ENCODE measurements around the gene FAM89B.
"Not testable (repeated sequence)": the region's sequence is repeated elsewhere in the genome, so short reads cannot be mapped to it uniquely, and the experiment has no call there.

The FAM89B gene

DNA sequence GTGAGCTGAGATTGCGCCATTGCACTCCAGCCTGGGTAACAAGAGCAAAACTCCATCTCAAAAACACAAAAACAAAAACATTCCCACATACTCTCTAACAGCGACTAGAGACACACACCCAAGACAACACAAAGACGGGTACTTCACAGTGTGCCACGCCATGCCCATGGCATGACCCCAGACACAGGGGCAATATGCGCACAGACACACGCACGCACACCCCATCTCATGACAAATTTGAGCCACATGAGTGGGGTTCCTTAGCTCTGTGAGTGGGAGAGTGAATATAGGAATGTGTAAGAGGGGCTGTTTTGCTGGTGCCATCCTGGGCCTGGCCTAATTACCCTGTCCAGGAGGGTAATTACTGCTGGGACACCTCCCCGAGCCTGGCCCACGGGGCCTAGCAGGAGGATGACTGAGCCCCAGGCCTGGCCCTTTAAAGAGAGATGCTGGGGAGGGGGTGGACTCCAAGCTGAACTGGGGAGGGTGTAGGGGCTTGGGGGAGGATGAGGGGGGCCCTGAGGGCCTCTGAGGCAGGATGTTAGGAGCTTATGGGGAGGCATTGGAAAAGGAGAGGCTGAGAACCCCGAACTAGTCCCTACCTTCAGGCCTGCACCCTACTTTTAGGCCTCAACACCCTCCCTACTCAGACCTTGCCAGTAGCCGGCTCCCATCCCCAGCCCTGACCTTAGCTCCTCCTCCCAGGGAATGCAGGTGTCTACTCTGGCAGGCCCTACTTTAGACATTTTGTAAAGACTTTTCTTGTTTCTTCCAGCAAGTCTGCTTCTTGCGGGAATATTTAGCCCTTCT lies 15.7 kb upstream of the FAM89B start:
- DNase-seq (ENCODE audit: insufficient read length, low spot score) (no peak), FAIRE-seq (no peak)

DNA sequence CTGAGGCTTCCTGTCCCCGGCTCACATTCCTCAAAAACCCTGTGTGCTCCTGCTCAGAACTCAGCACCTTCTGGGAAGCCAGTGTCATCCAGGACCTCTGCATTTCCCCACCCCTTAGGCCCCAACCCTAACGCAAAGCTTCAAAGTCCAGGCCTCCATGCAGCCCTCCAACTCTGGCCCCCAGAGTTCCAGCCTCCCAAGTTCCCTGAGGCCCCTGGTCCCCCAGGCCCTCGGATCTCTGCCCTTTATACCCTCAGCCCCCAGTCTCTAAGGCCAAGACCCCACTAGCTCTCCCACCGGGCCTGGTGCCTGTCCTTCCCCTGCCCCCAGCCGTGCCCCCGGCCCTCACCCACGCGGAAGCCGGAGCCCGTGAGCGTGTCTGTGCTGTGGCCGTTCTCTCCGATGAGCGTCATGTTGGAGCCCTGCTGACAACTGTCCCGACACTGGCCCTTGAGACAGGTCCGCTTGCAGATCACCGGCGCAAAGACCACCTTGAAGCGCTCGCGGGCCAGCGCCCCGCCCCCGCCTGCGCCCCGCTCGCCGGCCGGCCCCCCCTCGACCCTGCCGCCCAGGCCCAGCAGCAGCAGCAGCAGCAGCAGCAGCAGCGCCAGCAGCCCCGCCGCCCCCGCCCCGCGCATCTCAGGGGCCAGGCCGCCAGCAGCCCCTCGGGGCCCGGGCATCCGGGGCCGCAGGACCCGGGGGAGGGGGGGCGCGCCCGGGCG lies 14.9 kb upstream of the FAM89B start:
- DNase-seq (ENCODE audit: insufficient read length, low spot score), result no peak
- FAIRE-seq, result no peak

DNA sequence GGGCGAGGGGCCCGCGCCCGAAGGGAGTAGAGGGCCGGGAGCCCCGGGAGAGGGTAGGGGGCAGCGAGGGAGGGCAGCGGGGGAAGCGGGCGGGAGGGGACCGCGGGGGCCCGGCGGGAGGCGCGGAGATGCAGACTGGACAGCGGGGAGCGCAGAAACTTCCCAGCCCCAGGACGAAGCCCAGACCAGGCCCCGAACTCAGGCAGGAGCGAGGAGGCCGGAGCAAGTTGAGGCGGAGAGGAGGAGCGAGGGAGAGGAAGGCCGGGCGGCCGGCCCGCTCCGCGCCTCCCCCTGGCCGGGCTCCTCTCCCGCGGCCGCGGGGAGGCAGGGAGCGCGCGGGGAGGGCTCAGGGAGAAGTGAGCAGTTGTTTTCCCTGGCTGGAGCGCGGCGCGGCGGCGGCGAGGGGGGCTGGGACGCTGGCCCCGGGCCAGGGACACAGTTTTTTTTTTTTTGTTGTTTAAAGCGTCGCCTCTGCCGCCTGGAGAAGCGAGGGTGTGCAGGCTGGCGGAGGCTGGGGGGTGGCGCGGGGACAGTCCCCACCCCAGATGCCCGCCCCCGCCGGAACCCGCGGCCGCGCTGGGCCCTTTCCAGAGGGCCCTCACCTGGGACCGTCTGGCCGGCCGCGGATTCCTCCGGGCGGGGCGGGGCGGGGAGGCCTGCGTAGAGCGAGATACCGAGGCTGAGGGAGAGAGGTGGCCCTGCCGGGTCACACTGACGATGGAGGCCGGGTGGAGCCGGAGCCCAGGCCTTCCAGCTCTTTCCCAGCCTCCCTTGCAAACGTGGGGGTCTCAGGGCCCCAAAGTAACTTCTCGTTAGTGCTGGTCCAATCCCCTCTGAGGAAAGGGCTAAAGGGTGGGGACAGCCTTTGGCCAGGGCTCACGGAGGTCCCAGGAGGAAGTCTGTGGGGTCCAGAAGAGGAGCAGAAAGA lies 14.1 kb upstream of the FAM89B start, which contains the start of gene LTBP3:
Gene LTBP3, minus strand, starts transcription at position 358 of the 928 bp plus-strand sequence. CDS start 400 bp downstream, outside the sequence.
- FAIRE-seq, result no peak
- peak; percentile 72 for DNase-seq (ENCODE audit: insufficient read length, low spot score)

DNA sequence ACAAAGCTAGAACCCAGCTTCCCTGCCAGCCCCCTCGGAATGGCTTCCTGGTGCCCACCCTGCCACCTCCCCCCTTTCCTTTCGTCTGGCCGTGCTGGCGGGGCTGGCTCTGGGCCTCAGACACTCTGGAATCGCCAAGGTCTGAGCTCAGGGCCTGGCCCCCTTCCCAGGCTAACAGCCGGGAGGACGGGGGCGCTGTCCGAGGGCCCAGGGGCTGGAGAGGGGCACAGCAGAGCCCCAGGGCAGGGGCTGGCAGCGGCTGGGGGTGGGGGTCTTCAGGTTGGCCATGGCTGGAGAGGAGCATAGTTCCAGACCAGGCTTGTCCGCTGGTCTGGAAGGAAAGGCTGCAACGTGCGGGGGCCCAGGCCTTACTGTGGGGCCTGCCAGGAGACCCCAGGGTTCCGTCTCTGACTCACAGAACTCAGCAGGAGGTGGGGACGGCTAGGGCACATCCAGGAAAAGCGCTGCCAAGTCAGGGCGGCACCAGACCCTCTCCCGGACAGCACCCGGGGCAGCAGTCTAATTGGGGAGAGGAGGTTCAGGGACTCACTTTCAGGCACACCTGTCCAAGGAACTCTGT lies 13.3 kb upstream of the FAM89B start:
- FAIRE-seq, result no peak
- no peak for DNase-seq (ENCODE audit: insufficient read length, low spot score)

DNA sequence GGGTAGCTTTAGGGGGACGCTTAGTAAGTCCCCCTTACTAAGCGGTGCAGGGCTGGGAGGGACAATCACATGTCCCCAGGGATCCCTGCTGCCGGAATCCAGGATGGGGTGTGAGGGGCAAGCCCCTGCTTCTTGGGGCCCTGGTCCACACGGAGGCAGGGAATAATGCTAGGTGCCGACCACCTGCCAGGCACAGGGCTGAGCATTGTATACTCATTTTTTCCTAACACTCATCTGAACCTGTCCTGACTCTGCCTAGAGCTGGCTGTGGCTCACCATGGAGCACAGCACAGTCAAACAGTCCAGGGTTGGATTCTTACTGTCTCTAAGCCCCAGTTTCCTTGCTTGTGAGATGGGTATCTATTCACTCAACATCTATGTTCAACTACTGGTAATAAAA lies 12.8 kb upstream of the FAM89B start:
- no peak for FAIRE-seq

DNA sequence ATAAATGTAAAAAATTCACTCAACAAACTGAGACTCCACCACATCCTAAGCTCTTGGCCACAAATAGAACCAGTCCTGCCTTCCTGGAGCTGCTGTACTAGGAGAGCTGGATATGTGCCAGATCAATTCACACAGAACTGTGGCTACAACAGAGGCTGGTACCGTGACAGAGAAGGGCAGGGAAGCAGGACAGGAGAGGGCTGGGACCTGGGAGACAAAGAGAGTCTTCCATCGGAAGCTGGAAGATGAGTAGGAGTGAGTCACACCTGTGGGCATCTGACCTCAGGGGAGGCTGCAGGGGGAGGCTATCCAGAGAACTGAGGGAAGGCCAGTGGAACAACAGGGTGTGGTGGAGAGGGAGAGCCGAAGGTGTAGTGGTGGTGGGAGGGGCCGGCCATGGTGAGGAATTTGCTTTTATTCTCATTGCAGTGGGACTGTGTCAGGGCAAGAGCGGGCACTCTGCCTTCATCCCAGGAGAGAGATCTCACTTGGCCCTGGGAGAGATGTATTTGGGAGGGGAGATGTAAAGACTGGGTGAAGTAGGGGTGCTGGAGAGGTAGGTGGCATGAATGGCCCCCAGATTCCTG lies 12.3 kb upstream of the FAM89B start:
- FAIRE-seq, result no peak
- DNase-seq (ENCODE audit: insufficient read length, low spot score), result no peak

More for the DNA sequence above, 12.8 kb upstream of the FAM89B start:
- DNase-seq (ENCODE audit: insufficient read length, low spot score), result no peak

DNA sequence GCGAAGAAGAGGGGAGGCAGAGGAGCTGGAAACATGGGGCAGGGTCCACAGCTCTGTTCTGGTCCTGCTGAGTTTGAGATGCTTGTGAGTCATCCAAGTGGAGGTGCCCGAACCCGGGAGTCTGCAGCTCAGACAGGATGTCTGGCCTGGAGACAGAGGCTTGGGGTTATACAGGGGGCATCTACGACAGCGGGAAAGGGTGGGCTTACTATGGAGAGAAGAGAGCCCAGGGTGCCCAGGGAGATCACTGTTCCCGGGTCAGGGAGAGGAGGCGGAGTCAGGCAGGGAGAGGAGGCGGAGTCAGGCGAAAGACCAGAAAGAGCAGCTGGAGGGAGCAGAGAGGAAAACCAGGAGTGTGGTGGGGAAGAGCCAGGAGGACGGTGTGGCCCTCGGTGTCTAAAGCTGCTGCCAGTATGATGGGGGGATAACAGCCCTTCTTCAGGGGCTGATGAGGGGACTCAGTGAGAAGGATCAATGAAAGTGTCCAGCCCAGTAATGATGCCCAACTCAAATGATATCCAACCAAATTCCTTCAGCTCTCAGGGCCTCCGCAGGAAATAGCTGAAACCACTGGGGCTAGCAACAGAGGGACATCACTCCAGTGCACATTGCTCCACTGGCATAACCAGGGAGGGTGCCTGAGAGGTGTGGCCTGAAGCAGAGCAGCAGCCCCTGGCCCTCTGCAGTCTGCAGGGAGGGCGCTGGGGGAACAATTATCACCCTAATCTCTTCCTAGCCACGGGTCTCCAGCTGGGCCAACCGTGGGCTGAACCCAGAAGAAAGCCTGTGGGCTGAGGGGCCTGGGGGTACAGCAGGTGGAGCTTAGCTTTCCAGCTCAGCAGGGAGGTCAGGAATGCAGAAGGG lies 11.6 kb upstream of the FAM89B start:
- DNase-seq (ENCODE audit: insufficient read length, low spot score) (no peak), FAIRE-seq (no peak)

DNA sequence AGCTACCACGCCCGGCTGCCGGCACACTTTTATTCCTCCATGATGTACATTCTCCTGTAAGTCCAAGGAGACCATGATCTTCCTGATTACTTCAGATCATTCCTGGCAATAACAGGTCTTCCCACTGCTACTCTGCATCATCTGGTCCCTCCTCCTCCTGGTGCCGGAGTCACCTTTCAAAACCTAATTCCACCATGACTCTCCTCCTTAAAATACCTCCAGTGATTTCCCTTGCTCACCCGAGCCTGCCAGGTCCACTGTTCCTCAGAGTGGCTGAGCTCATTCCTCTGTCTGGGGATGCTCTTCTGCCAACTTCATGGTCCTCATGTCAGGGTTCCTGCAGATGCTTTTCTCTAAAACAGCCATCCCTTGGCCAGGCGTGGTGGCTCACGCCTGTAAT lies 10.3 kb upstream of the FAM89B start:
- FAIRE-seq (no peak), DNase-seq (ENCODE audit: insufficient read length, low spot score) (no peak)

DNA sequence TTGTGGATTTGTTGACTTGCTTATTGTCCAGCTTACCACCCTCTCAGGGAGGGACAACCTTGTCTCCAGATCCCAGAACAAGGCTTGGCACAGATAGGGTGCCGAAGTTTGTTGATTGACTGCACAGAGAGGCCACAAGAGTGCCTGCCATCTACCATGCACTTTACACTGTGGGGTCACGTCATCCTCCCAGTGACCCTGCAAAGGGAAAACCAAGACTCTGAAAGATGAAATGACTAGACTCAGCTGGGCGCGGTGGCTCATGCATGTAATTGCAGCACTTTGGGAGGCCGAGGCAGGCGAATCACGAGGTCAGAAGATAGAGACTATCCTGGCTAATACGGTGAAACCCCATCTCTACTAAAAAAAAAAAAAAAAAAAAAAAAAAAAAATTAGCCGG lies 9.6 kb upstream of the FAM89B start:
- no peak for FAIRE-seq

DNA sequence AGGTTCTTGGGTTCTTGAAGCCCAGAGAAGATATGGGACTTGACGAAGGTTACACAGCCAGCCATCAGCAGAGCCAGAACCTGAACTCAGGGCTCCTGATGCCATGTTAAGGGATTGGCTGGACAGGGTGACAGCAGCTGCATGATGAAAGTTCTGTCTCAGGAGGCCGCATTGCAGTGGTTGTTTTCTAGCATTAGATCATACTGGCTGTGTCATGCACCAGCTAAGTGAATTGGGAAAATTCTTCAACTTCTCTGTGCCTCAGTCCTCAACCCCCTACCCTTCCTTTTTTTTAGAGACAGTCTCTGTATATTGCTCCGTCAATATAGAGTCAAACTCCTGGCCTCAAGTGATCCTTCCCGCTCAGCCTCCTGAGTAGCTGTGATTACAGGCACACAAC lies 8.7 kb upstream of the FAM89B start:
- no peak for FAIRE-seq
- no peak for DNase-seq (ENCODE audit: insufficient read length, low spot score)

More for the DNA sequence above, 9.6 kb upstream of the FAM89B start:
- no peak for DNase-seq (ENCODE audit: insufficient read length, low spot score)

DNA sequence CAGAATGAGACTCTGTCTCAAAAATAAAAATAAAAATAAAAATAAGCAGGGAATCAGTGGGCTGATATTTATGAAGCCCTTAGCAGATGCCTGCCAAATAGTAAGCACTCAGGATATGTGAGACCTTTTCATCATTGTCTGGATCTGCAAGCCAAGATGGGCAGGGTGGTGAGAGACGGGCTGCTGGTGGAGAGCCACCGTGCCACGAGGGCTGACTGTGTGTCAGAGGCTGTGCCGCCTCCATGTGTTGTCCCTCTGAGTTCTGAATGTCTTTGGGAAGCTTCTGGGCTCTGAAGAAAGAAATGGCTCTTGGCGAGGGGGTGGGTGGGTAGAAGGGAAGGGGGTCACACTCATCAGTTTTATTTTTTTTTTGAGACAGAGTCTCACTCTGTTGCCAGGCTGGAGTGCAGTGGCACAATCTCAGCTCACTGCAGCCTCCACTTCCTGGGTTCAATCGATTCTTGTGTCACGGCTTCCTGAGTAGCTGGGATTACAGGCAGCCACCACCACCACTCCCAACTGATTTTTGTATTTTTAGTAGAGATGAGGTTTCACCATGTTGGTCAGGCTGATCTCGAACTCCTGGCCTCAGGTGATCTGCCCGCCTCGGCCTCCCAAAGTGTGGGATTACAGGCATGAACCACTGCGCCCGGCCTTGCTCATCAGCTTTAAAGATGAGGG lies 7.3 kb upstream of the FAM89B start:
- not testable (repeated sequence) for DNase-seq (ENCODE audit: insufficient read length, low spot score); FAIRE-seq

DNA sequence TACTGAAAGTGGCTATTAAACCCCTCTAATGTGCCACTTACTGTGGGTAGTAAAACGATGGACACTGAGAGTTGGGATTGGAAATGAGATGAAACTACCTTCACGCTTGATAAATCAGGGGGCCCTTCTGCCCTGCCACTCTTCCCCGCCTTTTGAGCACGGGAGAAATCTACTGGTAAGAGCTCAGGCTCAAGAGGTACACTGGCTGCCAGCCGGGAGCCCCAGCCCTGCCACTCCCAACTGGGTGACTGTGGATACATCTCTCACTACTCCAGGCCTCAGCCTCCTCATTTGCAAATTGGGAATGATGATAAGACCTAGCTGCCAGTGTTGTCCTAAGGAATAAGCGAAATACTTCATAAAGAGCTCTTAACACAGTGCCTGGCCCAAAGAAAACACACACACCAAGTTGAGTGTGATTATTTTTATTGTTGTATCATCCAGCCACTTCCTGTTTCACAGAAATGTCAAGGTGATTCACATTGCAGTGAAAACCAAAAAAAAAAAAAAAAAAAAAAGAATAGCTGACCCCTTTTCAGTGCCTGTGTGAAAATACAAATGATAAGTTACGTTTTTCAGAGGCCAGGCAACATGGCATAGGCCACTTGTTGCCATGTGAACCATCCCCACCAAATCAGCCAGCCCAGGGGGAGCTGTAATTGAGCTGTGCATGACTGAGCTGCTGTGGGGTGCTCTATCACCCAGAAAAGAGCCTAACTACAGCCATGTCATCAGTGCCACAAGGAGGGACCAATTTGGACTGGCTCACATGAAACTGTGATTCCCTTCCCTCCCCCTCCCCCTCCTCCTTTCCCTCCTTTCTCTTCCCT lies 6.5 kb upstream of the FAM89B start:
- no peak for DNase-seq (ENCODE audit: insufficient read length, low spot score)
- no peak for FAIRE-seq

DNA sequence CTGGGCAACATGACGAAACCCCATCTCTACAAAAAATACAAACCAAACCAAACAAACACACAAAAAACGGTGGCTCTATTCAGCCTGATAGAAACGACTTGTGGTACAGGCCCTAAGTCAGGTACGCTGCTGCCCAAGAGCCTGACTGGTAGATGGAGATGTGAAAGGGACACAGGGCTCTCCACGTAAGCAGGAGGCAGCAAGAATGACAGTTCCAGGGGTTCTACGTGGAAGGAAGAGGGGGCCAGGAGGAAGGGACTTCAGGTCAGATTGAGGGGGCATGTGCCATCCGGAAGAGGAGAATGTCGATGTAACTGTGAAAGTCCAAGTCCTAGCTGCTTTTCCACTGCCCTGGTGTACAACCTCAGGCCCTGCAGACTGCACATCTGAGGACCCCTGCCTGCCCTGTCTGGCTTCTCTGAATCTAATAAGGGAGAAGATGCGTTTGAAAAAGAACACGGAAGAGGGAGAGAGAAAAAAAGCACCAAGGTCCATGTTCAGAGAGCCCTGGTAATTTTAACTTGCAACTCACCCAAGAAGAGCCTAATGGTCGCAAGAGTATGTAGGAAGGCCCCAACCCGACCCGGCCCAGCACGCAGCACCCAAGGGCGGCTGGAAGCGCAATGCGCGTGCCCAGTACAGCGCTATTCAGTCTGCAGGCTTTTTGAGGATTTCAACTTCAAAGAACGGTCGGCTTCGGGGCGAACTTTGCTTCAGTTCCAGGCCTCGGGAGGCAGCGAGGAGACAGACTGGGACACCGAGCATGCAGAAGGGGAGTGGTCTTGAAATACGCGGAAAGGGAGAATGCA lies 3.0 kb upstream of the FAM89B start:
- FAIRE-seq, result no peak

DNA sequence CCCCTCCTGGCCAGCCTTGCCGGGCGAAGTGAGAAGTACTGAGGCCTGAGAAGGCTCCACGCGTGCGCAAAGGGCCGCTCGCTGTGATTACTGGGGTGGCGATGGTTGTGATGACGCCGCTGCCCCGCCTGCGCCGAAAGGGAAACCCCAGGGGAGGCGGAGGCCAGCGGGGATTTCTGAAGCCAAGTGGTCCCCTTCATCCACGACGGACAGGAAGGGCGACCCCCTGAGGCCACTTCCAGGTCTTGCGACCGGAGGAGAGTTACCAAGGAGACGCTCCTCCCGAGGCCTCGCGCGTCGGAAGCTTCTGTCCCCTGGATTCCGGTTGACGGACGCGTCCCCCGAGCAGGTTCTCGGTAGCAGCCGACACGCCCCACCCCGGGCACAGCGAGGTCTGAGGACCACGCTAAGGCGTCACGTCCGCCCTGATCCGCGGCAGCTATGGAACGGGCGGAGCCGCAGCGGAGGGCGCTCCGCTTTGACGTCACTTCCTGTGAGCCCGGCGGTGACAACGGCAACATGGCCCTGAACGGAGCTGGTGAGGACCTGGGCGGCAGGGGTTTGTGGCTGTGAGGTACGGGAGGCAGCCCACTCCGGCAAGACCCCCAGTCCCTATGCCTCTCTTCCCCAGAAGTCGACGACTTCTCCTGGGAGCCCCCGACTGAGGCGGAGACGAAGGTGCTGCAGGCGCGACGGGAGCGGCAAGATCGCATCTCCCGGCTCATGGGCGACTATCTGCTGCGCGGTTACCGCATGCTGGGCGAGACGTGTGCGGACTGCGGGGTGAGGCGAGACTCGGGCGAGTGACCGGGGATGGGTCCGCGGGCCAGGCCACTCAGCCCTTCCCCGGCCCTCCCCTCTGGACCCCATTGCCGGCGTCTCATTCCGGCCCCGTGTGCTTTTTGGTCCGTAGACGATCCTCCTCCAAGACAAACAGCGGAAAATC lies 2.1 kb upstream of the FAM89B start, which contains the start of gene ZNRD2:
Gene ZNRD2, plus strand, starts transcription at position 505 of the 946 bp plus-strand sequence. Its CDS starts 15 bp downstream, at position 520.
- FAIRE-seq (peak; percentile 92), DNase-seq (ENCODE audit: insufficient read length, low spot score) (peak; percentile 95)

More for the DNA sequence above, 3.0 kb upstream of the FAM89B start:
- no peak for DNase-seq (ENCODE audit: insufficient read length, low spot score)

DNA sequence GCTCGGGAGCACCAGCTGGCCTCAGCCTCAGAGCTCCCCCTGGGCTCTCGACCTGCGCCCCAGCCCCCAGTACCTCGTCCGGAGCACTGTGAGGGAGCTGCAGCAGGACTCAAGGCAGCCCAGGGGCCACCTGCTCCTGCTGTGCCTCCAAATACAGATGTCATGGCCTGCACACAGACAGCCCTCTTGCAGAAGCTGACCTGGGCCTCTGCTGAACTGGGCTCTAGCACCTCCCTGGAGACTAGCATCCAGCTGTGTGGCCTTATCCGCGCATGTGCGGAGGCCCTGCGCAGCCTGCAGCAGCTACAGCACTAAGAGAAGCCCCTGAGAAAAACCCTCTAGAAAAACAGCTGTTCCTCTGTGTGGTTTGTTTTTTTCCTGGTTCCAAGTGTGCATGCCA lies 918 bp upstream of the FAM89B start:
- FAIRE-seq (no peak), DNase-seq (ENCODE audit: insufficient read length, low spot score) (no peak)

DNA sequence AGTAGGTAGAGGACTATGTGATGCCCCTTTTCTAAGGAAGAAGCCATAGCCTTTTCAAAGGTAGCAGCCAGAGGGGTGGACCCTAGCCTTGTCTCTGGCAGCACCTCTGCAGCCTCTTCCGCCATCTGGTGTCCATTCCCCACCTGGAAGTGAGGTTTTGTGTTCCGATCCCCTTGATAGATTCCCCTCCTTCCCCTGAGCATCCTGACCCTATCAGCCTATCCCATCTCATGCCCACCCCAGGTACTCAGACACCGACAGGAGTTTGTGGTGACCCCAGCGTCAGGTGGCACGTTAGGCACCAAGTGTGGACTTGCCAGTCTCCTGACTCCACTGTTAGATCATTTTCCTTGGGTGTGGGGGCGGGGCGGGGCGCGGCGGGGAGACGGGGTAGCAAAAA lies 398 bp upstream of the FAM89B start:
- DNase-seq (ENCODE audit: insufficient read length, low spot score) (no peak), FAIRE-seq (no peak)
